ENCODE data around the gene FIS1. TPM values are rescaled to one million over a fixed set of nuclear protein-coding genes. Genes with fewer than 3 reads are reported as not detected.

The FIS1 gene
- total and polyA plus RNA-seq, 4 donors: 115 to 244 (median 222) TPM

DNA sequence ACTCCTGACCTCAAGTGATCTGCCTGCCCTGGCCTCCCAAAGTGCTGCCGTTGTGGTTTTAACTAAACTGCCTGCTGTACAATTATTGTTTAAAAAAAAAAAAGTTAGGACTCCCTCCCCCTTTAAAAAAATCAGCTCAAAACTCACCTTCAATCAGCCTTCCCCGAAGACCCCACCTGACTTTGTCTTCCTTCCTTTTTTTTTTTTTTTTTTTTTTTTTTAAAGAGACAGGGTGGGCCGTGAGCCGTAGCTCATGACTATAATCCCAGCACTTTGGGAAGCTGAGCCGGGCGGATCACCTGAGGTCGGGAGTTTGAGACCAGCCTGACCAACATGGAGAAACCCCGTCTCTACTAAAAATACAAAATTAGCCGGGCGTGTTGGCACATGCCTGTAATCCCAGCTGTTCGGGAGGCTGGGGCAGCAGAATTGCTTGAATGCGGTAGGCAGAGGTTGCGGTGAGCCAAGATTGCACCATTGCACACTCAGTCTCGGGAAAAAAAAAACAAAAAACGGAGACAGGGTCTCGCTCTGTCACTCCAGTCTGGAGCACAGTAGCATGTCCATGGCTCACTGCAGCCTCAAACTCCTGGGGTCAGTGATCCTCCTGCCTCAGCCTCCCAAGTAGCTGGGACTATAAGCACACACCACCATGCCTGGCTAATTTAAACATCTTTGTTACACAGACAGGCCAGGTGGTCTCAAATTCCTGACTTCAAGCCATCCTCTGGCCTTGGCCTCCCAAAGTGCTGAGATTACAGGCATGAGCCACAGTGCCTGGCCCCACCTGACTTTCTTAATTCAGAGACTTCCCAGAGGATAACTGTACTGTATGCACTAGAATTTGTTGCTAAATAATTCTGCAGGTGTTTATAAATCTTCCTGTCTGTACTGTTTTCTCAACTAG, 3.2 kb downstream of the FIS1 start:
- peaks cover 34% of the 10 kb centered on the region for H3K4me1 ChIP-seq (ENCODE audit: control insufficient read depth, insufficient read depth, low read length)

DNA sequence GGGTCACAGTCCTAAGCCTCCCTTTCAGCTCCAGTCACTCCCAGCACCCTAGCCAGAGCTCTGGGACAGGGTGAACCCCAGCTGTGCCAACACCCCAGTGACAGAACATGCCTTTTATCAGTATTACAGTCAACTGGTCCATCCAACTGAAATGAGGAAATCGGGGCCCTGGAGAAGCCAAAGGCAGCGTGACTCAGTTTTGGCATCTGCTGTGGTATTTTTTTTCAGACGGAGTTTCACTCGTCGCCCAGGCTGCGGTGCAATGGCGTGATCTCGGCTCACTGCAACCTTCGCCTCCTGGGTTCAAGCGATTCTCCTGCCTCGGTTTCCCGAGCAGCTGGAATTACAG, 3.9 kb downstream of the FIS1 start:
- Histone ChIP-seq H3K9me3 (ENCODE audit: control insufficient read depth, insufficient read depth, low read length) (no peaks in the 10 kb centered on the region), H3K4me1 (ENCODE audit: control insufficient read depth, insufficient read depth, low read length) (peaks cover 34% of the 10 kb centered on the region), H3K27me3 (ENCODE audit: control insufficient read depth, insufficient read depth, low read length) (no peaks in the 10 kb centered on the region), H3K4me3 (ENCODE audit: low read depth, low read length) (no peak overlapping the region), H3K27ac (ENCODE audit: low read depth, low read length) (no peak overlapping the region), H3K36me3 (ENCODE audit: control insufficient read depth, insufficient read depth, low read length) (peaks cover 59% of the 10 kb centered on the region)
- no peak for DNase-seq (ENCODE audit: low read depth in 4 of 6, low spot score in 6 of 6)
- 99% methylated on average over 7 of the region's 12 CpGs for WGBS (ENCODE audit: insufficient coverage)

More for the DNA sequence above, 3.2 kb downstream of the FIS1 start:
- no peak overlapping the region for H3K4me3 ChIP-seq (ENCODE audit: low read depth, low read length)
- H3K36me3 ChIP-seq (ENCODE audit: control insufficient read depth, insufficient read depth, low read length): peaks cover 52% of the 10 kb centered on the region
- H3K9me3 ChIP-seq (ENCODE audit: control insufficient read depth, insufficient read depth, low read length): no peaks in the 10 kb centered on the region
- WGBS (ENCODE audit: insufficient coverage): 97% methylated on average over 6 of the region's 16 CpGs
- no peak overlapping the region for H3K27ac ChIP-seq (ENCODE audit: low read depth, low read length)
- H3K27me3 ChIP-seq (ENCODE audit: control insufficient read depth, insufficient read depth, low read length): no peaks in the 10 kb centered on the region
- no peak for DNase-seq (ENCODE audit: low read depth in 4 of 6, low spot score in 6 of 6)

DNA sequence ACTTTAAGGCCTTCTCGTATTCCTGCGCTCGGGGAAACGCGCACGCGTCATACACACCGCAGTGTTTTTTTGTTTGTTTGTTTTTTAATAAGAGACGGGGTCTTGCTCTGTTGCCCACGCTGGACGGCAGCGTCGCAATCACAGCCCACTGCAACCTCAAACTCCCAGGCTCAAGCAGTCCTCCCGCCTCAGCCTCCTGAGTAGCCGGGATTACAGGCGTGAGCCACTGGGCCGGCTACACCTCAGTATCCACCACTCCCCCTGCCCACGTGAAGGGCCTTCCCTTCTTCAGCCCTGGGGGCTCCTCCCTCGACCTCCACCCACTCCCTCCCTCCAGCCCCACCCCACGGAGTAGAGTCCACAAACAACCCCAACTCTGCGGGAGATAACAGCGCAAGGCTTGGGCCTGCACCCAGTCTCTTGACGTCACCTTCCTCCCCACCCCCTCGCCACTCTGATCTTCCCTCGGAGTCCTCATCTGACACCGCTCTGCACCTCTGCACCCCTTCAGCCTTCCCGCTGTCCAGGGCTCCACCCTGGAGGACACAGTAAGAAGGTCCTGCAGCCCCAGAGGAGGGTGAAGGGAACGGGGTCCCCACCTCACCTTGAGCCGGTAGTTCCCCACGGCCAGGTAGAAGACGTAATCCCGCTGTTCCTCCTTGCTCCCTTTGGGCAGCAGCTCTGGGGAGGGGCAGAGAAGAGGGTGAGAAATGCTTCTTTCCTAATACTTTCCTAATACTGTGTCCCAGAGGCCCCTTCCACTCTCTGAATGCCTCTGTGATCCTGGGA, 4.5 kb downstream of the FIS1 start:
- no peak for DNase-seq (ENCODE audit: low read depth in 4 of 6, low spot score in 6 of 6)

DNA sequence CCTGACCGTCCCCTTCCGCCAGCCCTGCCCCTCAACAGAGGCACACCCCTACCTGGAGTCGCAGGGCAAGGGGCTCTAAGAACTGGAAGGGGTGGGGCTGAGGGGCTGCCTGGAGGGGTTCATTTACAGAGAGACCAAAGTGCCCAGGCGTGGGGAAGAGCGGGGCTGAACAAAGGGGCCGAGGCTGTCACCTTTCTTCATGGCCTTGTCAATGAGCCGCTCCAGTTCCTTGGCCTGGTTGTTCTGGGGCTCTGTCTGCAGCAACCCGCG, 5.0 kb downstream of the FIS1 start:
- peaks cover 27% of the 10 kb centered on the region for H3K4me1 ChIP-seq (ENCODE audit: control insufficient read depth, insufficient read depth, low read length)
- peaks cover 70% of the 10 kb centered on the region for H3K36me3 ChIP-seq (ENCODE audit: control insufficient read depth, insufficient read depth, low read length)
- no peak for DNase-seq (ENCODE audit: low read depth in 4 of 6, low spot score in 6 of 6)
- WGBS (ENCODE audit: insufficient coverage): 82% methylated on average over 7 of the region's 9 CpGs
- no peaks in the 10 kb centered on the region for H3K27me3 ChIP-seq (ENCODE audit: control insufficient read depth, insufficient read depth, low read length)
- H3K27ac ChIP-seq (ENCODE audit: low read depth, low read length): no peak overlapping the region
- no peaks in the 10 kb centered on the region for H3K9me3 ChIP-seq (ENCODE audit: control insufficient read depth, insufficient read depth, low read length)
- H3K4me3 ChIP-seq (ENCODE audit: low read depth, low read length): no peak overlapping the region

More for the DNA sequence above, 4.5 kb downstream of the FIS1 start:
- Histone ChIP-seq H3K9me3 (ENCODE audit: control insufficient read depth, insufficient read depth, low read length) (no peaks in the 10 kb centered on the region), H3K27me3 (ENCODE audit: control insufficient read depth, insufficient read depth, low read length) (no peaks in the 10 kb centered on the region), H3K4me1 (ENCODE audit: control insufficient read depth, insufficient read depth, low read length) (peaks cover 31% of the 10 kb centered on the region), H3K4me3 (ENCODE audit: low read depth, low read length) (no peak overlapping the region), H3K36me3 (ENCODE audit: control insufficient read depth, insufficient read depth, low read length) (peaks cover 64% of the 10 kb centered on the region), H3K27ac (ENCODE audit: low read depth, low read length) (no peak overlapping the region)
- 90% methylated on average over 20 of the region's 32 CpGs for WGBS (ENCODE audit: insufficient coverage)

DNA sequence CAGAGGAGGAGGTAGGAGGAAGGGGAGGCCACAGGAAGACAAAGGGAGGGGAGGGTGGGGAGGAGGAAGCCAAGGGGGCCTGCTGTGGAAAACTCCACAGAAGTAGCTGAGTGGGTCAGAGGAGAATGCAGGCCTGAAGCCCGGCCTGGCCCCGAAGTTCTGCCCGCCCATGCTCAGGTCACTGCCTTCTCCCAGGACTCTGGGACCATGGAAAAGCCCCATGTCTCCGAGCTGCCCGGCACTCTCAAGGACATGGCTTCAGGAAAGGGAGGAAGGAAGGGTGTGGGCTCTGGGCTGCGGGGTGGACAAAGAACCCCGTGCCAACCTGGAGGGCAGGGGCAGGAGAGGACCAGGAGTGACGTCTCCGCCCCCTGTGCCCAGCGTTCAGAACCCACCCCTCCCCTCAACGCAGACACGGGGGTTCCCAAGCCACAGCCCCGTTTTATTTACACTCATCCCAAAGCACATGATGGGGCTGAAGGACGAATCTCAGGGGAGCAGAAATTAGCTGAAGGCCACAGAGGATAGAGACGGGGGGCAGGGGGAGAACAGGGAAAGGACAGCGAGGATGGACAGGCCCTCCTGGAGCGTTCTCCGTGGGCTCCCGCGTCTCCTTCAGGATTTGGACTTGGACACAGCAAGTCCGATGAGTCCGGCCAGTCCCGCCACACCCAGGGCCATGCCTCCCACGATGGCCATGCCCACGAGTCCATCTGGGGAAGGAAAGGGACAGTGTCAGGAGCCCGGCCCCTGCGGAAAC, 5.5 kb downstream of the FIS1 start:
- Histone ChIP-seq H3K27me3 (ENCODE audit: control insufficient read depth, insufficient read depth, low read length) (no peaks in the 10 kb centered on the region), H3K4me1 (ENCODE audit: control insufficient read depth, insufficient read depth, low read length) (peaks cover 27% of the 10 kb centered on the region), H3K4me3 (ENCODE audit: low read depth, low read length) (no peak overlapping the region), H3K27ac (ENCODE audit: low read depth, low read length) (no peak overlapping the region), H3K36me3 (ENCODE audit: control insufficient read depth, insufficient read depth, low read length) (peaks cover 73% of the 10 kb centered on the region), H3K9me3 (ENCODE audit: control insufficient read depth, insufficient read depth, low read length) (no peaks in the 10 kb centered on the region)
- 92% methylated on average over 18 of the region's 27 CpGs for WGBS (ENCODE audit: insufficient coverage)
- no peak for DNase-seq (ENCODE audit: low read depth in 4 of 6, low spot score in 6 of 6)

DNA sequence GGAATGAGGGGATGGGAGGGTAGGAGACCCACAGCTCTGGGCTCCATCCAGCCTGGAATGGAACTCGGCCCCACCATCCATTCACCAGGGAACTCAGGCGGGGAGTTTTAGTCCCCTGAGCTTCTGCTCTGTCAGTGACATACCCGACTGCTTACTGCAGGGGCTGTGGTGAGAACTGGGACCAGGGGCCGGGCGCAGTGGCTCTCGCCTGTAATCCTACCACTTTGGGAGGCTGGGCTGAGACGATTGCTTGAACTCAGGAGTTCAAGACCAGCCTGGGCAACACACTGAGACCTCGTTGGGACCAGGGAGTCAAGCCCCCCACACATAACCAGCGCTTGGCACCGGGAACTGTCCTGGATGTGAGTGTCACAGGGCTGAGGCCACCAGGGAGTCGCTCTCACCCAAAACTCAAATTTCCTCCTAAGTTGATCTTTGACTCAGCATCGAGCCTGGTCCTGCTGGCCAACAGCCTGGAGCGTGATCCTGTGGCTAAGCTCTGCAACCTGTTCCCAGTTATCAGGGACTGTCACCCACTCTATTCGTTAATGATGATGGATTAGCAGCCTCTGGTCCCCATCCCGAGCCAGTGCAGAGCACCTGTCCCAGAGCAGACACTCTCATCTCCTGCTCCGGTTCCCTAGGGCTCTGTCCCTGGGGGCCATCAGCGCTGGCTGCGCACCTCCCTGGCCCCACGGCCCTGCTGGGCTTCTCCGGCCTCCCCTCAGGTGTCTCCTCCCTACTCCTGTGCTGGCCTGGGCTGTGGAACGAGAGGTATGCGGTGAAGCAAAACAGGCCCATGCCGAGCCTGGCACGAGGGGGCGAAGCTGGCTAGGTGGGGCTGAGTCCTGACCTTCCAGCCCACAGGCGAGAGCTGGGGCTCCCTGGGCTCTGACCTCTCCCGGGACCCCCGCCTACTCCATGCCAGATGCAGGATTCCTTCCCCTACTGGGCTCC, 6.4 kb downstream of the FIS1 start:
- Histone ChIP-seq H3K4me1 (ENCODE audit: control insufficient read depth, insufficient read depth, low read length) (peaks cover 19% of the 10 kb centered on the region), H3K9me3 (ENCODE audit: control insufficient read depth, insufficient read depth, low read length) (no peaks in the 10 kb centered on the region), H3K36me3 (ENCODE audit: control insufficient read depth, insufficient read depth, low read length) (peaks cover 79% of the 10 kb centered on the region), H3K4me3 (ENCODE audit: low read depth, low read length) (no peak overlapping the region), H3K27me3 (ENCODE audit: control insufficient read depth, insufficient read depth, low read length) (no peaks in the 10 kb centered on the region), H3K27ac (ENCODE audit: low read depth, low read length) (no peak overlapping the region)
- 76% methylated on average over 21 of the region's 28 CpGs for WGBS (ENCODE audit: insufficient coverage)
- no peak for DNase-seq (ENCODE audit: low read depth in 4 of 6, low spot score in 6 of 6)

DNA sequence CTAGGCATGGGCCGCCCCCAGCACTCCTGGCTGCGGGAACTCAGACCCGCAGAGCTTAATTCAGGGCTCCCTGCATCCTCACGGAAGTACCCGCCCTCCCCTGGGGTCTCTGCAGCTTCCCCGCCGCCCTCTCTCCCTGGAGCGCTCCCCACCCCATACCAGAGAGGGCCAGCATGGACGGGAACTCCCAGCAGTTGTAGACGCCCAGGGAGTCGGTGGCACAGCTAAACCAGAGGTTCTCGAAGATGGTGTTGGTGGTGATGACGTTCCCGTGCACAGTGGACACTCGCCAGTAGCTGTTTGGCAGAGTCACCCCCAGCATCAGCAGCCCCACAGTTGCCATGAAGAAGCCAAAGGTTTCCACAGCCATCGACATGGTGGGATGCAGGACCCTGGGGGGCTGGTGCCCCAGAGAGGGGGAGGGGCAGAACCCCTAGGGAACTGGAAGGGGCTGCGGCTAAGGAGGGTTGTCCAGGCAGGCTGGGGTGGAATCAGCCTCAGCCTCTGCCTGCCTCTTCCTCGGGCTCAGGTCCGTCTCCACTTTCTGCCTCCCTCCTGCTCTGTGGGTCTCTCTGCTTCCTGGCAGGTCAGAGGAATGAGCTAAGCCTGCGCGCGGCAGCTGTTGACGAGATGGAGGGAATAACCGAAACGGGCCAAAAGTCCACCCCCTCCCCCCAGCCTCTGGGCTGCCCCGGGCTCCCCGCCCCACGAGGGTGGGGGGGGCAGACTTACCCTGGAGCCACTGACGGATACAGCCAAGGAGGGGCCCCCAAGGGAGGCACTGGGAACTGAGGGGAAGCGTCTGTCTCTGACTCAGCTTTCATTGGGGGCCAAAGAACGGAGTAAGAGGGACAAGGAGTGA, 7.4 kb downstream of the FIS1 start, which contains the start of gene CLDN15:
Gene CLDN15 (minus strand): TSS at position 597 of the 862 bp plus-strand sequence. CDS start 221 bp downstream, at position 376.
- H3K27me3 ChIP-seq (ENCODE audit: control insufficient read depth, insufficient read depth, low read length): no peaks in the 10 kb centered on the region
- H3K27ac ChIP-seq (ENCODE audit: low read depth, low read length): no peak within 1 kb of the TSS
- WGBS (ENCODE audit: insufficient coverage): 66% methylated on average over 17 of the region's 31 CpGs
- H3K9me3 ChIP-seq (ENCODE audit: control insufficient read depth, insufficient read depth, low read length): no peaks in the 10 kb centered on the region
- H3K4me3 ChIP-seq (ENCODE audit: low read depth, low read length): no peak within 1 kb of the TSS
- H3K4me1 ChIP-seq (ENCODE audit: control insufficient read depth, insufficient read depth, low read length): peaks cover 15% of the 10 kb centered on the region
- no peak for DNase-seq (ENCODE audit: low read depth in 4 of 6, low spot score in 6 of 6)
- peaks cover 77% of the 10 kb centered on the region for H3K36me3 ChIP-seq (ENCODE audit: control insufficient read depth, insufficient read depth, low read length)

DNA sequence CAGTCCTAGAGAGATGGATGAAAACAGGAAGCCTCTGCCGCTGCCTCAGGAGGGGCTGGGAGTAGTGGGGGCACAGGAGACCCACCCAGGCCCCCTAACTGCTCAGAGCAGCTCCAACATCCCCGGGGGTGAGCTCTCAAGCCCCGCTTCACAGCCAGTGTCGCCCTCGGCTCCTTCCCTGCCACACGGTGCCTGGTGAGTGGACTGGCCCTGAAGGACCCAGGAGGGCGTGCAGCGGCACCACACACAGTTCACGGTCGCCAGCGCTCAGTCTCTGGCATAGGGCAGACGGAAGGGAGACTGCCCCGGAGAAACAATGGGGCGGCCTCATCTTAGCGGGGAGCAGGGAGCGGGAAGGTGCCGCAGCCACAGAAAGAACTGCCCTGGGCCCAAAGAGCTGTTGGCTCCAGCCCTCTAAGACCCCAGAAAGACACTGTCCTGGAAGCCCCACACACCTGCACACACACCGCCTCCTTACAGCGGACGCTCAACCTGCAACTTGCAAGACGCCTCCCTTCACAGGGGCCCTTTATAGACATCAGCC, 8.5 kb downstream of the FIS1 start:
- Histone ChIP-seq H3K4me3 (ENCODE audit: low read depth, low read length) (no peak overlapping the region), H3K27me3 (ENCODE audit: control insufficient read depth, insufficient read depth, low read length) (no peaks in the 10 kb centered on the region), H3K27ac (ENCODE audit: low read depth, low read length) (no peak overlapping the region), H3K36me3 (ENCODE audit: control insufficient read depth, insufficient read depth, low read length) (peaks cover 82% of the 10 kb centered on the region), H3K4me1 (ENCODE audit: control insufficient read depth, insufficient read depth, low read length) (peaks cover 23% of the 10 kb centered on the region), H3K9me3 (ENCODE audit: control insufficient read depth, insufficient read depth, low read length) (no peaks in the 10 kb centered on the region)
- 83% methylated on average over 20 of the region's 21 CpGs for WGBS (ENCODE audit: insufficient coverage)
- DNase-seq (ENCODE audit: low read depth in 4 of 6, low spot score in 6 of 6): no peak

Data from spinal cord (tissue), 10 donors.